GM12878 (cell line): ENCODE measurements around the gene LUZP2. TPM values are rescaled to one million over a fixed set of nuclear protein-coding genes. Genes with fewer than 3 reads are reported as not detected.

Experiments
- ATAC-seq: fragments of 200-7000 bp; cut with Tn5 transposase; 3 replicates; pipeline ENCODE4 v1.9.1; 2020; ENCODE audit warnings: mild to moderate bottlenecking, moderate library complexity
- BruUV-seq: library from RNA; stranded (reverse); fragments of 400-500 nt; replicated peaks from 2 replicates; lab custom pipeline; 2021; lab: Mats Ljungman, UMichigan
- CTCF ChIA-PET: fragments of 300-600 bp; sonication (Branson Sonifier 250); formaldehyde crosslinking; extraction: SDS; loops from one replicate; lab custom pipeline; 2021; ENCODE audit warnings: inconsistent platforms; lab: Yijun Ruan, JAX
- POLR2A ChIA-PET: fragments of 350-600 bp; formaldehyde crosslinking; extraction: SDS; loops from one replicate; lab custom pipeline; 2021; ENCODE audit warnings: inconsistent platforms; lab: Charles Lee
- RAD21 ChIA-PET: fragments of 300-600 bp; sonication (Branson Sonifier 250); formaldehyde crosslinking; loops from one replicate; lab custom pipeline; 2023; ENCODE audit warnings: antibody characterized with exemption; ENCODE audit not compliant: unreplicated experiment; lab: Charles Lee
- SMC1A ChIA-PET: fragments of 300-600 bp; sonication (Branson Sonifier 250); formaldehyde crosslinking; loops from one replicate; lab custom pipeline; 2023; ENCODE audit not compliant: unreplicated experiment, uncharacterized antibody; lab: Charles Lee
- DNase-seq: peaks from one replicate; pipeline ENCODE4 v3.0.0-alpha.2; 2011; ENCODE audit warnings: low read depth, low spot score
- FAIRE-seq: peaks from 3 replicates; lab custom pipeline; 2011; peaks lifted over from hg19 to GRCh38; lab: Jason Lieb, UNC
- H2AFZ ChIP-seq: 2 replicates; pipeline ENCODE4 v1.6.0; 2011; ENCODE audit warnings: low read depth, low read length, control low read depth; ENCODE audit not compliant: control insufficient read depth
- H3K27ac ChIP-seq: 2 replicates; pipeline ENCODE4 v1.5.1; 2011; ENCODE audit warnings: control low read depth; ENCODE audit not compliant: control insufficient read depth, insufficient read depth
- H3K27me3 ChIP-seq, 2 experiments: replicated peaks in 1 of 2; 2 replicates each; pipeline versions ENCODE4 v1.6.0 to v1.6.1; 2011; ENCODE audit warnings: low read length in 1 of 2; ENCODE audit not compliant: control insufficient read depth in 2 of 2, insufficient read depth in 2 of 2
- H3K36me3 ChIP-seq, 2 experiments: 2 replicates each; pipeline ENCODE4 v1.5.1; 2011; ENCODE audit warnings: low read length in 1 of 2; ENCODE audit not compliant: control insufficient read depth in 2 of 2, insufficient read depth in 2 of 2
- H3K4me1 ChIP-seq: 2 replicates; pipeline ENCODE4 v1.6.1; 2011; ENCODE audit warnings: mild to moderate bottlenecking, low read length, moderate library complexity, mixed read lengths; ENCODE audit not compliant: control insufficient read depth, insufficient read depth
- H3K4me2 ChIP-seq: 2 replicates; pipeline ENCODE4 v1.6.0; 2011; ENCODE audit warnings: control low read depth; ENCODE audit not compliant: control insufficient read depth, insufficient read depth
- H3K4me3 ChIP-seq: fragments of 200-600 bp; sonication (generic); 2 replicates; pipeline ENCODE4 v1.5.1; 2016
- H3K79me2 ChIP-seq: 2 replicates; pipeline ENCODE4 v1.6.0; 2011; ENCODE audit warnings: low read length; ENCODE audit not compliant: control insufficient read depth, insufficient read depth
- H3K9ac ChIP-seq: 2 replicates; pipeline ENCODE4 v1.8.0; 2011; ENCODE audit warnings: low read length, control low read depth, mixed read lengths; ENCODE audit not compliant: control insufficient read depth, insufficient read depth
- H3K9me3 ChIP-seq: replicated peaks from 3 replicates; pipeline ENCODE4 v1.5.1; 2011; ENCODE audit warnings: mild to moderate bottlenecking, low read length; ENCODE audit not compliant: control insufficient read depth, insufficient read depth
- H4K20me1 ChIP-seq: 2 replicates; pipeline ENCODE4 v1.6.0; 2011; ENCODE audit not compliant: control insufficient read depth, insufficient read depth
- ASH2L ChIP-seq: fragments of 300-600, 200-600 bp; sonication (generic); IDR thresholded peaks from 2 replicates; pipeline ENCODE4 v1.6.1; 2017; ENCODE audit warnings: low read depth, mild to moderate bottlenecking, borderline replicate concordance
- BCL11A ChIP-seq: IDR thresholded peaks from 2 replicates; pipeline ENCODE4 v1.6.1; 2011; ENCODE audit warnings: low read depth, low read length
- BRCA1 ChIP-seq: IDR thresholded peaks from 2 replicates; pipeline ENCODE4 v1.6.1; 2011; ENCODE audit warnings: low read depth, low read length, improper control_type of control experiment
- GABPA ChIP-seq: IDR thresholded peaks from 2 replicates; pipeline ENCODE4 v1.6.1; 2014; ENCODE audit warnings: antibody characterized with exemption, low read depth, mild to moderate bottlenecking, inconsistent platforms
- JUND ChIP-seq: IDR thresholded peaks from 2 replicates; pipeline ENCODE4 v1.6.1; 2012; ENCODE audit warnings: low read depth, mild to moderate bottlenecking, low read length, improper control_type of control experiment, moderate library complexity
- KLF5 ChIP-seq: fragments of 450-650 bp; IDR thresholded peaks from 2 replicates; pipeline ENCODE4 v1.6.1; 2014; ENCODE audit warnings: mild to moderate bottlenecking; ENCODE audit not compliant: partially characterized antibody
- SMC3 ChIP-seq: IDR thresholded peaks from 2 replicates; pipeline ENCODE4 v1.6.1; 2011; ENCODE audit warnings: low read length, improper control_type of control experiment, borderline replicate concordance
- in situ Hi-C: fragments of 300-500 bp; cut with MboI; formaldehyde crosslinking; loops from 9 replicates; pipeline ENCODE4 v1.14.3; 2018; ENCODE audit warnings: mixed read lengths
- intact Hi-C: fragments of 100-400 bp; cut with micrococcal nuclease; formaldehyde crosslinking; loops from one replicate; pipeline ENCODE4 v1.14.2; 2022; ENCODE audit not compliant: unreplicated experiment
- polyA plus RNA-seq, 11 experiments: library from polyadenylated mRNA; depleted of rRNA in 4 of 11; unstranded in 6 of 11; stranded (reverse) in 5 of 11; fragments of >200 nt; fragmentation: Nextera tagmentation in 4 of 11; fragmentation: Illumina TruSeq in 1 of 11; extraction: Ambion mirVana in 4 of 11; extraction: Trizol in 1 of 11; gene quantifications; 1 replicate in 1 of 11; 2 replicates in 10 of 11; pipeline versions ENCODE4 v1.2.1 to v1.2.3, GENCODE V29; 2011 to 2016; ENCODE audit warnings: inconsistent platforms in 2 of 11, missing spikeins in 2 of 11, low read depth in 1 of 11
- total RNA-seq, 4 experiments: library from RNA; depleted of rRNA in 3 of 4; stranded (reverse); fragments of >200 nt in 3 of 4; fragmentation: Illumina TruSeq in 1 of 4; extraction: Trizol in 1 of 4; gene quantifications; 2 replicates each; pipeline versions ENCODE4 v1.2.1 to v1.2.3, GENCODE V29; 2013 to 2021
- TF ChIP-seq, protein P1 (sequence below): IDR thresholded peaks from 2 replicates; pipeline ENCODE4 v1.6.1; 2012; ENCODE audit warnings: improper control_type of control experiment, low read depth, low read length; ENCODE audit not compliant: insufficient replicate concordance
- TF ChIP-seq, protein P2 (sequence below): fragments of 450-650 bp; IDR thresholded peaks from 2 replicates; pipeline ENCODE4 v1.6.1; 2016; ENCODE audit warnings: mild to moderate bottlenecking

LUZP2 gene
- total and polyA plus RNA-seq, 10 of the 15 experiments (the other 5 are each of a cell fraction or from before 2014, with no cell fraction given): not detected

DNA sequence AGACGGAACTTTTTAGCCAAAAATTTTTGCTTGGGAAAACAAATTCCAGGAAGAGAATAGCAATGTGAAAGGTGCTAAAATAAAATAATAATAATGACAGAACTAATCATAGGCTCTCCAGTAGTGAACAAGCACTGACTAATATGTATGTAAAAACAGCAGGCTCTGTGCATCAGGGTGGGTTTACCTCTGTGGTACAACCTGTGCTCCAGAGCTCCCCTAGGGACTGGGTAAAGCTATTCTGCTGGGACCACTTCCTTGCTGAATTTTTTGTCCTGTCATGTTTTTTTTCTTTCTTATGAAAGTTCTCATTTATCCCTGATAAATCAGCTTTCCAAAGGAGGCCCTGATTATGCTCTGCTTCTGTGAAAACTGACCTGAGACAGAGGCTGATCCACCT lies 18.8 kb downstream of the LUZP2 start (continued):
- TF ChIP-seq, protein P1, sequence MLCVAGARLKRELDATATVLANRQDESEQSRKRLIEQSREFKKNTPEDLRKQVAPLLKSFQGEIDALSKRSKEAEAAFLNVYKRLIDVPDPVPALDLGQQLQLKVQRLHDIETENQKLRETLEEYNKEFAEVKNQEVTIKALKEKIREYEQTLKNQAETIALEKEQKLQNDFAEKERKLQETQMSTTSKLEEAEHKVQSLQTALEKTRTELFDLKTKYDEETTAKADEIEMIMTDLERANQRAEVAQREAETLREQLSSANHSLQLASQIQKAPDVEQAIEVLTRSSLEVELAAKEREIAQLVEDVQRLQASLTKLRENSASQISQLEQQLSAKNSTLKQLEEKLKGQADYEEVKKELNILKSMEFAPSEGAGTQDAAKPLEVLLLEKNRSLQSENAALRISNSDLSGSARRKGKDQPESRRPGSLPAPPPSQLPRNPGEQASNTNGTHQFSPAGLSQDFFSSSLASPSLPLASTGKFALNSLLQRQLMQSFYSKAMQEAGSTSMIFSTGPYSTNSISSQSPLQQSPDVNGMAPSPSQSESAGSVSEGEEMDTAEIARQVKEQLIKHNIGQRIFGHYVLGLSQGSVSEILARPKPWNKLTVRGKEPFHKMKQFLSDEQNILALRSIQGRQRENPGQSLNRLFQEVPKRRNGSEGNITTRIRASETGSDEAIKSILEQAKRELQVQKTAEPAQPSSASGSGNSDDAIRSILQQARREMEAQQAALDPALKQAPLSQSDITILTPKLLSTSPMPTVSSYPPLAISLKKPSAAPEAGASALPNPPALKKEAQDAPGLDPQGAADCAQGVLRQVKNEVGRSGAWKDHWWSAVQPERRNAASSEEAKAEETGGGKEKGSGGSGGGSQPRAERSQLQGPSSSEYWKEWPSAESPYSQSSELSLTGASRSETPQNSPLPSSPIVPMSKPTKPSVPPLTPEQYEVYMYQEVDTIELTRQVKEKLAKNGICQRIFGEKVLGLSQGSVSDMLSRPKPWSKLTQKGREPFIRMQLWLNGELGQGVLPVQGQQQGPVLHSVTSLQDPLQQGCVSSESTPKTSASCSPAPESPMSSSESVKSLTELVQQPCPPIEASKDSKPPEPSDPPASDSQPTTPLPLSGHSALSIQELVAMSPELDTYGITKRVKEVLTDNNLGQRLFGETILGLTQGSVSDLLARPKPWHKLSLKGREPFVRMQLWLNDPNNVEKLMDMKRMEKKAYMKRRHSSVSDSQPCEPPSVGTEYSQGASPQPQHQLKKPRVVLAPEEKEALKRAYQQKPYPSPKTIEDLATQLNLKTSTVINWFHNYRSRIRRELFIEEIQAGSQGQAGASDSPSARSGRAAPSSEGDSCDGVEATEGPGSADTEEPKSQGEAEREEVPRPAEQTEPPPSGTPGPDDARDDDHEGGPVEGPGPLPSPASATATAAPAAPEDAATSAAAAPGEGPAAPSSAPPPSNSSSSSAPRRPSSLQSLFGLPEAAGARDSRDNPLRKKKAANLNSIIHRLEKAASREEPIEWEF: no peak
- TF ChIP-seq BCL11A: no peak
- no peak for TF ChIP-seq ASH2L
- TF ChIP-seq JUND: no peak

DNA sequence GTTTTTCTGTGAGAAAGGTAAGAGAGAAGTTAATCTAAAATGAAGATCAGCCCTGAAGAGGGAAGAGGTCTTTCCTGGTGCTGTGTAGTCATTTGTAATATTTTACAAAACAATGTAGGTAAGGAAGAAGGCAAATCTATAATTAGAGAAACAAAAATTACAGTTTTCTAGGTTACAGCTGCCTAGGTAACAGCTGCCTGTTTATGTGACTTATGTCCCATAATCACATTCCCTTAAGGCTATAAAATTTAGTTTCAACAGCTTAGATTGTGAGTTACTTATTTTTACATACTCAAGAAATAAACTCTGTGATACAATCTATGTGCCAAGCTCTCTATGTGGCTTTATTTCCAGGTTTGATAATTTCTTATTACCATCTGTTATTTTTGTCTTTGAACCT lies 19.8 kb downstream of the LUZP2 start:
- H3K4me2 ChIP-seq: no peak overlapping the region
- no peaks in the 10 kb centered on the region for H3K27me3 ChIP-seq
- no TSS peak for BruUV-seq
- FAIRE-seq: no peak
- no peak for ATAC-seq
- ChIA-PET RAD21 (no interaction called here), SMC1A (no interaction called here), CTCF (no interaction called here), POLR2A (no interaction called here)
- DNase-seq: no peak
- TF ChIP-seq KLF5: no peak
- no peak for TF ChIP-seq BRCA1
- TF ChIP-seq SMC3: no peak
- no peak for TF ChIP-seq GABPA
- TF ChIP-seq, protein P2, sequence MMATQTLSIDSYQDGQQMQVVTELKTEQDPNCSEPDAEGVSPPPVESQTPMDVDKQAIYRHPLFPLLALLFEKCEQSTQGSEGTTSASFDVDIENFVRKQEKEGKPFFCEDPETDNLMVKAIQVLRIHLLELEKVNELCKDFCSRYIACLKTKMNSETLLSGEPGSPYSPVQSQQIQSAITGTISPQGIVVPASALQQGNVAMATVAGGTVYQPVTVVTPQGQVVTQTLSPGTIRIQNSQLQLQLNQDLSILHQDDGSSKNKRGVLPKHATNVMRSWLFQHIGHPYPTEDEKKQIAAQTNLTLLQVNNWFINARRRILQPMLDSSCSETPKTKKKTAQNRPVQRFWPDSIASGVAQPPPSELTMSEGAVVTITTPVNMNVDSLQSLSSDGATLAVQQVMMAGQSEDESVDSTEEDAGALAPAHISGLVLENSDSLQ: no peak
- H3K9ac ChIP-seq: no peak overlapping the region
- in situ Hi-C loops (no loop called here), intact Hi-C loops (no loop called here)
- H2AFZ ChIP-seq: no peak overlapping the region
- no peak overlapping the region for H3K27ac ChIP-seq
- no peaks in the 10 kb centered on the region for H3K36me3 ChIP-seq
- no peaks in the 10 kb centered on the region for H3K4me1 ChIP-seq
- H4K20me1 ChIP-seq: no peaks in the 10 kb centered on the region
- no peaks in the 10 kb centered on the region for H3K79me2 ChIP-seq
- H3K9me3 ChIP-seq: no peaks in the 10 kb centered on the region
- no peak overlapping the region for H3K4me3 ChIP-seq
